PFSK-1 (cell line): ENCODE data around the gene SHISA7.

Experiments
- POLR2AphosphoS5 ChIP-seq: IDR thresholded peaks from 2 replicates; pipeline ENCODE4 v1.6.1; 2012; ENCODE audit warnings: low read depth, mild to moderate bottlenecking, control low read depth, low read length, moderate library complexity
- SIN3A ChIP-seq: IDR thresholded peaks from 2 replicates; pipeline ENCODE4 v1.6.1; 2012; ENCODE audit warnings: mild to moderate bottlenecking, low read length, moderate library complexity, borderline replicate concordance; ENCODE audit not compliant: insufficient read depth
- TAF1 ChIP-seq: IDR thresholded peaks from 2 replicates; pipeline ENCODE4 v1.6.1; 2012; ENCODE audit warnings: low read length, control low read depth, borderline replicate concordance; ENCODE audit not compliant: insufficient read depth

- TF ChIP-seq TAF1 = no peak
- no peak for TF ChIP-seq POLR2AphosphoS5
- no peak for TF ChIP-seq SIN3A
Observed at GRCh38 chr19:55488986-55489710, 46.0 kb upstream of the SHISA7 start.
